ENCODE measurements around the gene SOWAHB.

Gene SOWAHB

GRCh38 chr4:76920715-76921114 lies 22.8 kb upstream of the SOWAHB start:
- TF ChIP-seq, protein P1, sequence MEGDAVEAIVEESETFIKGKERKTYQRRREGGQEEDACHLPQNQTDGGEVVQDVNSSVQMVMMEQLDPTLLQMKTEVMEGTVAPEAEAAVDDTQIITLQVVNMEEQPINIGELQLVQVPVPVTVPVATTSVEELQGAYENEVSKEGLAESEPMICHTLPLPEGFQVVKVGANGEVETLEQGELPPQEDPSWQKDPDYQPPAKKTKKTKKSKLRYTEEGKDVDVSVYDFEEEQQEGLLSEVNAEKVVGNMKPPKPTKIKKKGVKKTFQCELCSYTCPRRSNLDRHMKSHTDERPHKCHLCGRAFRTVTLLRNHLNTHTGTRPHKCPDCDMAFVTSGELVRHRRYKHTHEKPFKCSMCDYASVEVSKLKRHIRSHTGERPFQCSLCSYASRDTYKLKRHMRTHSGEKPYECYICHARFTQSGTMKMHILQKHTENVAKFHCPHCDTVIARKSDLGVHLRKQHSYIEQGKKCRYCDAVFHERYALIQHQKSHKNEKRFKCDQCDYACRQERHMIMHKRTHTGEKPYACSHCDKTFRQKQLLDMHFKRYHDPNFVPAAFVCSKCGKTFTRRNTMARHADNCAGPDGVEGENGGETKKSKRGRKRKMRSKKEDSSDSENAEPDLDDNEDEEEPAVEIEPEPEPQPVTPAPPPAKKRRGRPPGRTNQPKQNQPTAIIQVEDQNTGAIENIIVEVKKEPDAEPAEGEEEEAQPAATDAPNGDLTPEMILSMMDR (IDR thresholded peaks at IDR 0.05; ENCODE audit: insufficient read depth, low read length, missing control alignments) = no peak
- CTCF ChIA-PET = interaction anchor here (1.3 to 1.6 kb wide), 2 partner anchors 24 to 41 kb away, joined by 3 to 4 read pairs; no protein-coding TSS in a partner anchor
- POLR2A ChIA-PET = interaction anchor here (0.7 kb wide), 1 partner anchor 154 kb away, joined by 3 read pairs; no protein-coding TSS in a partner anchor
- DNase-seq (ENCODE audit: low read depth, low spot score) = no peak
- no peak overlapping the region for H3K4me3 ChIP-seq (ENCODE audit: low read depth, low read length)

DNA sequence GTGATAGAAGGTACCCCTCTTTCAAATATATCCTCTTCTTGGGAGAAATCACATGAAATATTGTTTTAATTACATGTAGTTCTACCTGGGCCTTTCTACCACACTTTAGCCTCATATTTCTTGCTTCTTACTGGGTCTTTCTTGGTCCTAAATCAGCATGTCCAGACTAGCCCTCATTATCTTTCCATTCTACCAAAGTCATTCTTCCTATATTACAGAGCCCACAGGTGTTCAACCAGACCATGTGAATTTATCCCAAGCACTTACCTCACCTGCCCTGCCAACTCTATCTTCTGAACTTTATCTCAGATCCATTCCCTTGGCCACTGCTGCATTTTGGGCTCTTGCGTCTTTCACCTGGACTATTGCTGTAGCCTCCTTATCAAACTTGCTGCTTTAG lies 11.8 kb upstream of the SOWAHB start:
- CTCF ChIA-PET = no interaction called here

GRCh38 chr4:76905521-76905920 lies 7.6 kb upstream of the SOWAHB start:
- DNase-seq (ENCODE audit: low read depth, low spot score) = peak; percentile 65
- ChIA-PET POLR2A (no interaction called here), CTCF (interaction anchor here (0.6 to 1.3 kb wide), 4 partner anchors 9 to 49 kb away, joined by 3 to 5 read pairs (median 3); no protein-coding TSS in a partner anchor)
- TF ChIP-seq, protein P1 (IDR thresholded peaks at IDR 0.05; ENCODE audit: insufficient read depth, low read length, missing control alignments) = no peak
- no peak overlapping the region for H3K4me3 ChIP-seq (ENCODE audit: low read depth, low read length)

More for the DNA sequence above, 11.8 kb upstream of the SOWAHB start:
- DNase-seq (ENCODE audit: low read depth, low spot score) = no peak
- TF ChIP-seq, protein P1 (IDR thresholded peaks at IDR 0.05; ENCODE audit: insufficient read depth, low read length, missing control alignments) = no peak
- no peak overlapping the region for H3K4me3 ChIP-seq (ENCODE audit: low read depth, low read length)
- POLR2A ChIA-PET = no interaction called here

DNA sequence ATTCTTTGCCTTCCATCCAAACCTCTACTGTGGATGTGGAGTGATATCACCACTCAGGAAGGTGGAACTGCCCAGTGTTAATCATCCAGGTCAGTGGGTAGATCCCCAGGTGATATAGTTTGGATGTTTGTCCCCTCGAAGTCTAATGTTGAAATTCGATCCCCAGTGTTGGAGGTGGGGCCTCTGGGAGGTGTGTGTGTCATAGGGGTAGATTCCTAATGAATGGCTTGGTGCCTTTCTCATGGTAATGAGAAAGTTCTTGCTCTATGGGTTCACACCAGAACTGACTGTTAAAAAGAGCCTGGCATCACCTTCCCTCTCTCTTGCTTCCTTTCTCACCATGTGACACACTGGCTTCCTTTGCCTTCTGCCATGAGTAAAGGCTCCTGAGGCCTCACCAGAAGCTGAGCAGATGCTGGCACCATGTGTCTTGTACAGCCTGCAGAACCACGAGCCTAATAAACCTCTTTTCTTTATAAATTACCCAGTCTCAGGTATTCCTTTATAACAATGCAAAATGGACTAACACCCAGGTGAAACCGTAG lies 6.8 kb upstream of the SOWAHB start:
- POLR2A ChIA-PET = no interaction called here
- no peak overlapping the region for H3K4me3 ChIP-seq (ENCODE audit: low read depth, low read length)
- TF ChIP-seq, protein P1 (IDR thresholded peaks at IDR 0.05; ENCODE audit: insufficient read depth, low read length, missing control alignments) = no peak
- no peak for DNase-seq (ENCODE audit: low read depth, low spot score)
- CTCF ChIA-PET = interaction anchor here (0.6 to 1.3 kb wide), 3 partner anchors 8 to 19 kb away, joined by 3 to 5 read pairs (median 3); no protein-coding TSS in a partner anchor

- ChIA-PET POLR2A (no interaction called here), CTCF (no interaction called here)
- H3K4me3 ChIP-seq (ENCODE audit: low read depth, low read length) = no peak overlapping the region
- TF ChIP-seq, protein P1 (IDR thresholded peaks at IDR 0.05; ENCODE audit: insufficient read depth, low read length, missing control alignments) = no peak
- DNase-seq (ENCODE audit: low read depth, low spot score) = no peak
Measured at GRCh38 chr4:76902233-76902890, 4.4 kb upstream of the SOWAHB start.

GRCh38 chr4:76898949-76899645 lies 1.2 kb upstream of the SOWAHB start:
- DNase-seq (ENCODE audit: low read depth, low spot score) = no peak
- H3K4me3 ChIP-seq (ENCODE audit: low read depth, low read length) = no peak overlapping the region
- POLR2A ChIA-PET = no interaction called here
- TF ChIP-seq, protein P1 (IDR thresholded peaks at IDR 0.05; ENCODE audit: insufficient read depth, low read length, missing control alignments) = no peak
- CTCF ChIA-PET = interaction anchor here (0.6 to 1.0 kb wide), 2 partner anchors 18 to 253 kb away, joined by 3 read pairs; no protein-coding TSS in a partner anchor
